ENCODE measurements around the gene EPHA10.
"Not testable (repeated sequence)": the region's sequence is repeated elsewhere in the genome, so short reads cannot be mapped to it uniquely, and the experiment has no call there.

Gene EPHA10

DNA sequence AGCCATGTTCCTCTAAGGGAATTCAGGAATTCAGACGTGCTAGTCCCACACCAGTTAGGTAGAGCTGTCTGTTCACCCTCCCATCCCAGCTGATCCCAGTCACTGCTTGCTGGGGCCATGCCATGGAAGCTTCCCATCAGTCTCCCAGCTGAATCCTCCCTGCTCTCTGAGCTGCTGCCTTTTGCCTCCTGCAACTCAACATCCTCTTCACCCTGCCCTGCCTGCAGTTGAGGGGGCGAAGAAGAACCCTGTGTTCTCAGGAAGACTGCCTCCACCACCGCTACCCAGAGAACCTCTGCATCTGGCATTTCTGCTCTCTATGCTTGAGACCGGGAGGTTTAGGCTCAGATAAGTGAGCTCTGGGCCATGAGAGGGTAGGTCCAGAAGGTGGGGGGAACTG lies 56.4 kb downstream of the EPHA10 start:
- FAIRE-seq: no peak

DNA sequence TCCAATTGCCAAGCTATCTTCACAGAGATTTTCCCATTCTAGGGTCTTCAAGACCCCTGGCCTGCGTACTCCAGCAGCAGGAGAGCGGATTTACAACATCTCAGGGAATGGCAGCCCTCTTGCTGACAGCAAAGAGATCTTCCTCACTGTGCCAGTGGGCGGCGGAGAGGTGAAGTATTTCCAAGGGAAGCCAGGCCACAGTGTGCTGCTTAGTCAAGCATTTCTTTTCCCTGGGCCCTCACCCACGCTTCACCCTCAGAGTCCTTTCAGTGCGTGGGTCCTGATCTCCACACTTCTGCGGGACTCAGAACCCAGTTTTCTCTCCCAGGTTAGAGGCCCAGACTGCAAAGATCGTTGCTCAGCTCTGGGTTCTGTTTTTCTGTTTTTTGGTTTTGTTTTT lies 59.5 kb downstream of the EPHA10 start:
- no peak for FAIRE-seq

DNA sequence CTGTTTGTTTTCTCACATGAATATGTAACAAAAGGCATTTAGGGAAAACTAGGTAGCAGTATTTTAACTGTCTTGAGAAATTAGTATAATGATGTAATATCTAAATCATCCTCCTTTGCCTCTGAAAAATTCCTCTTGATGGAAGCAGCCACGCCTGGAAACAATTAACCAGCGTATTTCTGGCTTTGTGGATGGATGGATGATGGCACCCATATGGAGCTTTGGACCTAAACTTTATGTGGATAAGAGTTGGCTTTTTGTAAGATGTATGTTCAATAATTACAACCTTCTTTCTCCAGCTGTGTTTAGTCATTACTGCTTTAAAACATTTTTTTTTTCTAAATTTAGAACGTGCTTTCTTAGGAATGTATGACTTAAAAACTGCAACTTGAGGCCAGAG lies 60.0 kb downstream of the EPHA10 start:
- FAIRE-seq: no peak

DNA sequence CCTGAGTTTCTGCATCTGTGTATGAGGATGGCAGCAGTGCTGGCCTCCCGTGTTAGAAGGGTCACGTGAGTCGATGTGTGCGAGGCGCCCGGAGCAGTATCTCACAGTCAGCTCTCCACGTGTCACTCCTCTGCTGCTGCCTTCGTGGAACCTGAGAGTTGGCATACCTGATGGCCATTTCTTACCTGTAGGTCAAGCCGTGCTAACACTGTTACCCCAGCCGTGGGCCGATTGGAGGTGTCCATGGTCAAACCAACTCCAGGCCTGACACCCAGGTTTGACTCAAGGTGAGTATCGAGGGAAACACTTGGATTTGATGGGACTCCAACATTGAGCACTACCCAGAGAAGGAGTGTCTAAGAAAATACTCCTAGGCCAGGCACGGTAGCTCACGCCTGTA lies 61.9 kb downstream of the EPHA10 start:
- FAIRE-seq: no peak

DNA sequence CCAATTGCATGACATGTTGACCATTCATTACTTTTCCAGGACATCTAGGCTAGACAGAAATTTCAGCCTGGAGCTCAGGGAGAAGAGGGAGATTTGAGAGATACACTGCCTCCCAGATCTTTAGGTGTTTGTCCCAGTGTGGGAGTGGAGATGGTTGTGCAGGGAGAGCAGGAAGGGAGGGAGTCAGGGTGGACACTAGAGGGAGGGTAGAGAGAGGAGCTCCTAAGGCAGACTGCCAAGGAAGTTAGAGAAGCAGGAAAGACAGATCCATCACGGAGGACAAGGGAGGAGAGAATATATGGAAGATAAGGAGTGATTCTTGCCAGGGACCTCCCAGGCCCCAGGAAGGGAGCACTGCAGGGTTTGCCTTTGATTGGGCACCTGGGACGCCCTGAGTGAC lies 63.9 kb downstream of the EPHA10 start:
- no peak for FAIRE-seq

DNA sequence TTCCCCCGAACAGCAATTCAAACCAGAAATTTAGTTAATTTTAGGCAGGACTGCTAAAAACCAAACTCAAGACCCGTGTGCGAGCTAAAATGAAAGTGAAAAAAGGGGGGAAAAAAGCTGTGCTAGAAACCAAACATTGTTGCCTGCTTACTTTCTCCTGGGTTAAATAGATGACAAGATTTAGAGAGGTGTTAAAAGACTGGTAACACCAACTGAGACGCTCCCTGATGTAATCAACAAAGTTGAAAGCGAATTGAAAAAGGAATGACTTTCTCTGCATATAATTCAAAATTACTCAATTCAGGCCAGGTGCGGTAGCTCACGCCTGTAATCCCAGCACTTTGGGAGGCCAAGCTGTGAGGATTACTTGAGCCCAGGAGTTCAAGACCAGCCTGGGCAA lies 65.8 kb downstream of the EPHA10 start:
- FAIRE-seq: no peak

DNA sequence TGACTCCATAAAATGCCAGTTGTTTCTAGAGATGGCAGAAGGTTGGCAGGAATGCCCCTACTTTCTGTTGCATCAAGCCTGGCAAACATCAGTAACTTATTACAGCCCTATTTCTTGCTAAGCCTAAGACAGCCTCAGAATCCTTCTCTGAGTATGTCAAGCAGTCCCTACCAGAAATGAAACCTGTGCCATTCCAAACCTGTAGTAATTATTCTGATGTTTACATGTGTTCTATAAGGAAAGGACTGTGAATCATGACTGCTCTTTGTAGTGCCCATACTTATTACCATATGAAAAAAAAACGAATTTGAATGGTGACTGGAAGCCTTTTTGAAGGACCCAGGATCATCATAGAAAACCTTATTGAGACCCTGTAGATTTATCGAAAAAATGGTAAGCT lies 67.2 kb downstream of the EPHA10 start:
- FAIRE-seq: no peak

DNA sequence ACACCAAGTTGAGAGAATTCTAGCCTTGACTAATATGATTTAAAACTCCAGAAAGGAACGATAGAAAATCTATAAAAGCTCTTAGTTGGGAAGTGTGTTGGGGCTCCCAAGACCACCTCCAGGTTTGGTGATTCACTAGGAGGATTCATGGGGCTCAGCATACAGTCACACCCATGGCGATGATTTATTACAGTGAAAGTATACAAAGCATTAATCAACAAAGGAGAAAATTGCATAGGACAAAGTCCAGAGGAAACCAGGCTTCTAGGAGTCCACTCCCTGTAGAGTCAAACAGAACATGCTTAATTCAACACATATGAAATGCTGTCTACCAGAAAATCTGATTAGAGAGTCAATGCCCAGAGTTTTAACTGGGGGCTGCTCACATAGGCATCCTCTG lies 67.8 kb downstream of the EPHA10 start:
- no peak for FAIRE-seq

DNA sequence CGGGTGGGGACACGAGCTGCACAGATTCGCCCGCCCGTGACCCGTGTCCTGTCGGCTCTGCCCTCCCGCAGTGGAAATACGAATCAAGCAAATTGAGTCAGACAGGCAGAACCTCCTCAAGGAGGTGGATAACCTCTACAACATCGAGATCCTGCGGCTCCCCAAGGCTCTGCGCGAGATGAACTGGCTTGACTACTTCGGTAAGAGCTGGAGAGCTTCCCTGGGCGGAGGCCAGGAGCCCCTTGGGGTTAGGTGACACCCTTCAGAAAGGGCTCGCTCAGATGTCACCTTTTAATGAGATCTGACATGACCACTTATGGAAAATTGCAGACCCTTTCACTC lies 72.1 kb downstream of the EPHA10 start:
- no peak for FAIRE-seq

DNA sequence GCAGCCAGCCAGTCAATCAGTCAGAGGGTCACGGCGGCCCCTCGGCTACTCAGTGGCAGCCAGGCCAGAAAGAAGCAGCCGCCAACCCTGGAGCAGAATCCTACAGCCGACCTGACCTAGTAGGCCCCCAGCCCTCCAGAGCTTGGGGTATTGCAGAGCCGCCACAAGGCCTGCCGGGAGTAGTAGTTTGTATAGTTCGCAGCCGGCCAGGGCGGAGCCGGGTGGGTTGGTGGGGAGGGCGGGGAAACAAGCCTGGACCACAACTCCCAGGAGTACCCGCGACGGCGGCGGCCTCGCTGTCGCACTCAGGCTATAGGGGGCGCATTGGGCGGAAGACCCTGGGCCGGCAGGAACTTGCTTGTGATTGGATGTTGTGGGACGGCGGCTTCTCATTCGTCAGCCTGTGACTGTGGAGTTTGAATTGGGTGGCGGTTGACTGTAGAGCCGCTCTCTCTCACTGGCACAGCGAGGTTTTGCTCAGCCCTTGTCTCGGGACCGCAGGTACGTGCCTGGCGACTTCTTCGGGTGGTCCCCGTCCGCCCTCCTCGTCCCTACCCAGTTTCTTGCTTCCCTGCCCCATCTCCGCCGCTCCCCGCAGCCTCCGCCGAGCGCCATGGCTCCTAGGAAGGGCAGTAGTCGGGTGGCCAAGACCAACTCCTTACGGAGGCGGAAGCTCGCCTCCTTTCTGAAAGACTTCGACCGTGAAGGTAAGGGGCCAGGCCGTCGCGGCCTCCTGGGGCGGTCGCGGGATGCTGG lies 72.7 kb downstream of the EPHA10 start, which contains the start of gene CDCA8:
Gene CDCA8 (plus strand): TSS at position 439 of the 756 bp plus-strand sequence. CDS start 175 bp downstream, at position 614.
- peak; percentile 69 for FAIRE-seq

DNA sequence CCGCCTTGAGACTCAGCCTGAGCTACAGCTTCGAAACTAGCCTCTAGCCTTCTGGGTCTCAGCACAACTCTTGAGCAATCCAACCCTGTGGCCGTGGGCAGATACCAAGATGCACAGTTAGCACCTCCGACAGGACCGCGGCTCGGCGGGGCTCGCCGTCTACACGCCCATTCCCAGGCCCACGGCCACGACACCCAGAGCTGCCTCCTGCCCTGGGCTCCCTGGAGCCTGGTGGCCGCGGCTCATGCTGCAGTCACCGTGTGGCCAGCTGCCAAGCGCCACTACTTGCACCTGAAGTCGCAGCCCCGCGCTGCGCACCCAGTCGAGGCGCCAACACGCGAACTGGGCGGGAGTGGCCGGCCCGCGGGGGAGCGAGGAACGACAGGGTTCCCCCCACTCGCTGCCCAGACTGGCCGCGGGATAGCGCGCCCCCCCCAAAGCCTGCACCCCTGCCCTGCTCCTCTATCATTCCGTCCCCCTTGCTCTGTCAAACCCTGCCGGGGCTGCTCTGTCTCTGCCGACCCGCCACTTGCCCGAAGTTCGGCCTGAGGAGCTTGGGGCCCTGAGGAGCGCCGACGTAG lies 73.3 kb downstream of the EPHA10 start:
- FAIRE-seq: no peak

DNA sequence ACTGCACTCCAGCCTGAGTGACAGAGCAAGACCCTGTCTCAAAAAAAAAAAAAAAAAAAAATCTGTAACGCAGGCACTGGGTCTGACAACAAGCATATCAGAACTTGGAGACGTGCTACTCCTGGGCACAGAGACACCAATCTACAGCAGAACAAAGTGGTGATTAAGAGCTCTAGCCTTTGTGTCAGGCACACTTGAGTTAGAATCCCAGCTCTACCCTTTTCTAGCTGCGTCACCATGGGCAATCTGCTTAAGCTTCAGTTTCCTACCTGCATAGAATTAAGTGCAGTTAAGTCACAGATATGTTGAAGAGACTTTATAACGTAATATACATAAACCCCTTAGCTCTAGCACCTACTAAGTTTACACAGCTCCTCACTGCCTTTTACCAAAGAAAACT lies 76.0 kb downstream of the EPHA10 start:
- no peak for FAIRE-seq

DNA sequence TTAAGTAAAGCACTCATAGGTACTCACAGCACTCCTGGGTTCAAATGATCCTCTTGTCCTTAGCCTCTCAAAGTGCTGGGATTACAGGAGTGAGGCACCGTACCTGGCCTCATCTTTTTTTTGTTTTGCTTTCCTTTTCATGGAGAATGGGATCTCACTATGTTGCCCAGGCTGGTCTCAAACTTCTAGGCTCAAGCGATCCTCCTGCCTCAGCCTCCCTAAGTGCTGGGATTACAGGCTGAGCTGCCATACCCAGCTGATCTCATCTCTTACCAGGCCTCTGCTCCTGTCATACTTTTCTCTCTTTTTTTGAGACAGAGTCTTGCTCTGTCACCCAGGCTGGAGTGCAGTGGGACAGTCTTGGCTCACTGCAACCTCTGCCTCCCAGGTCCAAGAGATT lies 77.2 kb downstream of the EPHA10 start:
- not testable (repeated sequence) for FAIRE-seq

DNA sequence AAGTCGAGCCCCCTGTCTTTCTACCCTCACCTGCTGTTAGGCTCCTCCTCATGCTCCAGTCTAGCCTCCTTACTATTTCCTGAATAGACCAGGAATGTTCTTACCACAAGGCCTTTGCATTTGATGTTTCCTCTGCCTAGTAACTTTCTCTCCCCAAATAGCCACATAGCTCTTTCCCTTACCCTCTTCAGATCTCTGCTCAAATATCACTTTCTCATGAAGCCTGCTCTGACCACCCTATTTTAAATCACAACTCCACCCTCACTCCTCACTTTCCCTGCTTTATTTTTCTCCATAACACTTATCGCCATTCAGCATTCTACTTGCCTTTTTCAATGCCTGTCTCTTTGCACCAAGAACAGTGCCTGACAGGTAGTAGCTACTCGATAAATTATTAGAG lies 79.2 kb downstream of the EPHA10 start:
- FAIRE-seq: no peak

DNA sequence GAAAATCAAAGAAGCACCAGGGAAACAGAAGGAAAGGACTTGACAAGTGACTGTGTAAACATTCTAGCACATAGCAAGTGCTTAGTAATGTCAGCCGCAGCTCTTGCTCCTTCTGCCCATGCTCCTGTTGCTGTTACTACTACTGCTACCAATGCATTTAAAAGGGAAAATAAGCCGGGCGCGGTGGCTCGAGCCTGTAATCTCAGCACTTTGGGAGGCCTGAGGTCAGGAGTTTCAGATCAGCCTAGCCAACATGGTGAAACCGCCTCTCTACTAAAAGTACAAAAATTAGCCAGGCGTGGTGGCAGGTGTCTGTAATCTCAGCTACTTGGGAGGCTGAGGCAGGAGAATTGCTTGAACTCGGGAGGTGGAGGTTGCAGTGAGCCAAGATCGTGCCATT lies 80.7 kb downstream of the EPHA10 start:
- FAIRE-seq: not testable (repeated sequence)

DNA sequence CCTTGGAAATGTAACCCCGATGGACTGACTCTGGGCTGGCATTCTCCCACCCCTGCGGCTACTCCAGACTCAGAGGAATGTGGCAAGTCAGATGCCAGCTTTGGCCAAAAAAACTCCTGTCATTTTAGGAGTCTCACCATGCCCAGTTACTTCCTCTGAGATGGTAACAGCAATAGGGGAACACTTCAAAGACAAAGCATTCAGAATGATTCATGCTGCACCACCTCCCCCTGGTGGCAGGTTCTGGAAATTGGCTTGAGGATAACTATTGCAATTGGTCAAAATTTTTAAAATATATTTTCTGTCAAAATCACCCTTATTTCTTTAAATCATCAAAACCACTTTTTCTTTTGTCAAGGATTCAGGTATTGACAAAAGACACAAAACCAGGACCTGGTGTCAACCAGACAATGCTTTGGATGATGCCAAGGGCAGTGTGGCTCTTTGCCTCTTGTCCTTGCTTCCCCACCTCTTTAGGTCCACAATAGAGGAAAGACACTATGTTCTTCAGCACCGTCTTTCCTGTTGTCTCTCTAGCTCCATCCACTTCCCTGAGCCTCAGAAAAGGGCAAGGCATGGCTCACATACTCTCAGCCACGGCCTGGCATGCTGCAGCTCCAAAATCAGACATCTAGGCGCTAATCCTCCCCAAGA lies 82.5 kb downstream of the EPHA10 start:
- peak; percentile 84 for FAIRE-seq

DNA sequence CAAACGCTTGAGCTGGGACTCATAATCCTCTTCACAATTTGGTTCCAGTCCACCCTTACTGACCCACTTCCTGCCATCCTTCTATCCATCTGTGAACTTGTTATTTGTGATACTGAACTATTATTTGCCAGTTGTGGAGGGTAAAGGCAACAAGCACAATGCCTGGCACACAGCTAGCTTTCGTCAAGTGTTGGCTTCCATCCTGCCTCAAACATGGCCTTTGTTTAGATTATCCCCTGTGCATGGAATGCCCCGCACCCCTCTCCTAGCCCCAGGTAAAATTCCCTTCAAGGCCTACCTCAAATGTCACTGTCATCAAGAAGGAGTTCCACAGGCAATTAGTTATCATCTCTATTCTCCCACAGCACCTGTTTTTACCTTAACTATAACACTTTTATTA lies 84.0 kb downstream of the EPHA10 start:
- no peak for FAIRE-seq

DNA sequence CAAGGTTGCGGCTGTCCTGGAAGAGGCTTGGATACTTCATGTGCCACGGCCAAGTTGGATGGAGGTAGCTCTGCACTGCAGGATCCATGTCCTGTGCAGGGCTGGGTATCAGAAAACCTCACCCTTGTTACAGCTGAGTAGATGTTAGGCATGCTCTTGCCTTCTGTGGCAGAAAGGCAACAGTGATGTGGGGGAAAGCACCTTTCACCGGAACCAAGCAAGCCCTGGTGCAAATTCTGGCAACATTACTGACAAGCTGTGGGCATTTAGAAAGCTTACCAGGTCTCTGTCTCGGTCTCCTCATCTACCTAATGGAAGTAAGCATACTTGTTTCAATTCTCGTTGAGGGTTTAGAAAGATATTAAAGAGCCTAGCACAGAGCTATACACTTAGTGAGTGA lies 87.1 kb downstream of the EPHA10 start:
- no peak for FAIRE-seq

DNA sequence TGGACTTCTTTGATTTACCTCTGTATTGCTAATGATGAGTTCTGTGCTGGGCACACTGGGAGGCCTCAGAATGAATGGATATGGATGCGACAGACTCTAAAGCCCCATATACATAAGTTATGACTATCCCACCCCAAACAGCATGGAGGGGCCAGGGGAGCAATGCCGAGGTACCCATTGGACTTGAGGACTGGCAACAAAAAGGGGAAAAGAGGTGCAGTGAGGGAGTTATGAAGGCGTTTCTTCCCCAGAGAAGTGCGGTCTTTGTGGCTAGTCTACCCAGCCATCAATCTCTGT lies 87.8 kb downstream of the EPHA10 start:
- no peak for FAIRE-seq

DNA sequence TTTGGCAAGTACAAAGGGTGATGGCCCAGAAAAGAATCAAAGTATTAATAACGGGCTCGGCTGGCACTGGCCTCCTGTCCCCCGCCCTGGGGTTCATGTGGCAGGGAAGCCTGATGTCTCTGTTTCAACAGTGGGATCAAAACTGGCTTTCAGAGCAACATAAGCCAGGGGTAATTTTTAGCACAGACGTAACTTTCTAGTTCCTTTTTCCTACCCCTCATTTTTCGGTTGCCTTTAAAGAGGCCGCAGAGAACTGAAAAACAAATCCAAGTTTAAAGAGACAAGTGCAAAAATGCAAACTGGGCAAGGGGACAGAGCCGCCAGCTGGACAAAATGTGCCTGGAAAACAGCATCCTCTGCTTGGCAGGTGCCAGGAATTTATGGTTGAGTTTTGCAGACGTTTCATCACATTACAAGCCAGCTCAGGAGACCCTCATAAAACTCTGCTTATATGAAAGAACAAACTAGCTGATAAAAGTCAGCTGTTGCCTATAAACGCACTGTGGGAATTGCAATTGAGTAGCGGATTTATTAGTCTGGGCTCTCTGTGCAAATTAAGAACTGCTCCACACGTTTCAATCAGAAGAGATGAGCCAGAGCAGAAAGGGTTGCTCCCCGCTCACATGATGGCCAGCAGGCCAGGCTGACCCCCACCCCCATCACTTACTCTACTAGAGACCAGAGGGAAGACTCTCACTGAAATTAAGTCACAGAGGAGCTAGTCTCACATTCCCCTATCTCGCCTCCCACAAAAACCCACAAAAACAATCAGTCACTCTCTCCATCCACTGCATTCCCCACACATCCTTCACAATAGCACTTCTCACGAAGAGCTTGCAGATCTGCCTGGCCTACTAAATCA lies 88.4 kb downstream of the EPHA10 start:
- no peak for FAIRE-seq

DNA sequence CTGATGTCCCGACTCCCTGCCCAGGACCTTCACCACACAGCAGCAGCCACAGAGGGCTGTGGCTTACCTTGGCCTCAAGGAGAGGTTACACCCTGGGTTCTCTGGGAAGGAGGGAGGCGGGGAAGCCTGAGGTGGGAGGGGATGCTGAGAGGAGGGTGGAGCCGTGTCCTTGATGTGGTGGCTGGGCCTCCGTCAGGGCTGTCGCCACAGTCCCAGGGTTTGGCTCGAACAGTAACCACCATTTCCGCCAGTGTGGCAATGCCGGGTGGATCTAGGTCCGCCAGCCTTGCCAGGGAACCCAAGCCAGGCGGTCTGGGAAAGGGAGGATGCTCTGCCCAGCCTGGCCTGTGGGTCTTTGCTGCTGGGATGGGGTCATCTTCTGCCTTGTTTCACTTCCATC lies 91.0 kb downstream of the EPHA10 start:
- no peak for FAIRE-seq

DNA sequence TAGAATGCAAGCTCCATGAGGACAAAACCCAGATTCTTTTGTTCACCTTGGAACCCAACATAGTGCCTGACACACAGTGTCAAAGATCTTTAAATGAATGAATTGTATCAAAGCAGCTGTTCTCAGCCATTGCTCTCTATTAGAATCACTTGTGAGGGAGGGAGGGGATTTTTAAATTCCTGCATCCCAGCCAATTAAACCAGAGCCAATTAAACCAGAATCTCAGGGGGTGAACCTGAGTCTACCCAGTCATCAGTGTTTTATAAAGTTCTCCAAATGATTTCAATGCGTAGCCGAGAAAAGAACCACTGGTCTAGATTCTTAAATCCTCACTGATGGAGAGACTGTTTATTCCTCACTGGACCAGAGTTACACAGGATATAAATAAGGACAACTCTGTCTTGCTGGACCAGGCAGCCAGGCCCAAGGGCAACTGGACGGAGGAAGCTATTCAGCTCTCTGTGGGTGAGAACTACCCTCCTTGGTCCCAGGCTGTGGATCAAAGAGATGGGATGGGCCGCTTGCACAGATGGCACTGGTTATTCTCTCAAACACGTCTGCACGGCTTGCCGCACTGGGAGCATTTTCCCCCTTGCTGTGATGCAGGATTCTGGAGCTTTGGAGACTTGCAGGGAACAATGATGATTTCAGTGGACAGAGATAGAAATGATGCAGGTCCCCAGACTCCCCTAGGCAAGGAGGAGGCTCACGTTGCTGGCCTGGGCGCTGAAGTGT lies 92.6 kb downstream of the EPHA10 start:
- no peak for FAIRE-seq

DNA sequence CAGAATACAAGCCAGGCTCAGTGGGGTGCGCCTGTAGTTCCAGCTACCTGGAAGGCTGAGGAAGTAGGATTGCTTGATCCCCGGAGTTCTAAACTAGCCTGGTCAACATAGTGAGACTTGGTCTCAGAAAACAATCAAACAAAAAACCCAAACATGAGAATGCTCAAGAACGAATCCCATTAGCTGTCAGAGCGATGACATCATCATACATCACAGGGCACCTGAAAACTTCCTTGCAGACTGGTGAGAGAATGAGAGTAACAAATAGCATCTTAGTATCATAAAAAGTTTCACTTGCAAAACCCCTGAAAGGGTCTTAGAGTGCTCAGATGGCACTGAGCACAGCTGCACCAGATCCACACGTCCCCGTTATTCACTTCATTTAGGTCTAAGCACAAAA lies 93.7 kb downstream of the EPHA10 start:
- no peak for FAIRE-seq
